ENCODE measurements around the gene ABHD17C. TPM values are rescaled to one million over a fixed set of nuclear protein-coding genes. Genes with fewer than 3 reads are reported as not detected.

The ABHD17C gene
- total RNA-seq, 1 donor from 2014 or later: 9.3 TPM

DNA sequence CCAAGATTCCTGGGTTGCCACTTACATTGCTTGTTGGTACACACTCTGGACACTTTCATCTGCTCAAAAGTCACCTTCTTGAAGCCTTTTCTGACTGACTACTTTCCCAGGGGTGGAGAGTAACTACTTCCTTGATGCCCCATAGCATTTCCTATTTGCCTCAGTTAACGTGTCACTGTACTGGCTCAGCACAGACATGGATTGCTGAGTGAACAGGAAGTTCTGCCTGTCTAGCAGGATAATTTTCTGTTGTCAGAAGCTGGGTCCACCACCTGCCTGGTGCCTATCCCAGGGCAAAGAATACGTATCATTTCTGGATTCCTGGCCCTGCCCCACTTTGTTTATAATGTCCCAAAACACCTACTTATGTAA, 15.3 kb upstream of the ABHD17C start:
- H2AFZ ChIP-seq (replicated peaks): no peak overlapping the region
- H3K9ac ChIP-seq: no peak overlapping the region
- Mint-ChIP-seq H3K9me3 (no peaks in the 10 kb centered on the region), H3K4me3 (no peak overlapping the region), H3K27me3 (ENCODE audit: insufficient read depth, low read depth) (peaks cover 2% of the 10 kb centered on the region), H3K27ac (no peak overlapping the region), H3K4me1 (no peaks in the 10 kb centered on the region), H3K36me3 (no peaks in the 10 kb centered on the region)
- H3K4me3 ChIP-seq: no peak overlapping the region
- no peak overlapping the region for H3K27ac ChIP-seq
- no peak for DNase-seq (ENCODE audit: low spot score)
- TF ChIP-seq EZH2 (IDR thresholded peaks at IDR 0.05) (no peak), CTCF (IDR thresholded peaks at IDR 0.05) (no peak), EZH2phosphoT487 (IDR thresholded peaks at IDR 0.05) (no peak)
- no peaks in the 10 kb centered on the region for H3K9me3 ChIP-seq (ENCODE audit: low read depth)
- H3K79me2 ChIP-seq (ENCODE audit: low read depth): no peaks in the 10 kb centered on the region
- H3K4me1 ChIP-seq: no peaks in the 10 kb centered on the region
- H3K36me3 ChIP-seq: no peaks in the 10 kb centered on the region
- no peak overlapping the region for H3K4me2 ChIP-seq
- H4K20me1 ChIP-seq (ENCODE audit: low read depth): no peaks in the 10 kb centered on the region
- H3K27me3 ChIP-seq: no peaks in the 10 kb centered on the region
- H3F3A ChIP-seq (ENCODE audit: low read depth): no peaks in the 10 kb centered on the region

- Histone ChIP-seq H3K36me3 (no peaks in the 10 kb centered on the region), H3K79me2 (ENCODE audit: low read depth) (no peaks in the 10 kb centered on the region), H3K9ac (no peak overlapping the region), H3F3A (ENCODE audit: low read depth) (no peaks in the 10 kb centered on the region), H3K4me1 (no peaks in the 10 kb centered on the region), H3K27me3 (no peaks in the 10 kb centered on the region), H4K20me1 (ENCODE audit: low read depth) (no peaks in the 10 kb centered on the region), H3K4me2 (no peak overlapping the region), H3K9me3 (ENCODE audit: low read depth) (no peaks in the 10 kb centered on the region), H3K27ac (no peak overlapping the region), H3K4me3 (no peak overlapping the region), H2AFZ (replicated peaks) (no peak overlapping the region)
- H3K4me3 Mint-ChIP-seq: no peak overlapping the region
- TF ChIP-seq EZH2phosphoT487 (IDR thresholded peaks at IDR 0.05): no peak
- TF ChIP-seq CTCF (IDR thresholded peaks at IDR 0.05): no peak
- no peak for TF ChIP-seq EZH2 (IDR thresholded peaks at IDR 0.05)
- no peaks in the 10 kb centered on the region for H3K36me3 Mint-ChIP-seq
- H3K4me1 Mint-ChIP-seq: no peaks in the 10 kb centered on the region
- DNase-seq (ENCODE audit: low spot score): no peak
- H3K27ac Mint-ChIP-seq: peak overlapping the region; percentile 5
- H3K27me3 Mint-ChIP-seq (ENCODE audit: insufficient read depth, low read depth): peaks cover 4% of the 10 kb centered on the region
- peaks cover 2% of the 10 kb centered on the region for H3K9me3 Mint-ChIP-seq
These were observed 12.9 kb upstream of the ABHD17C start for GRCh38 chr15:80682201-80682600.

DNA sequence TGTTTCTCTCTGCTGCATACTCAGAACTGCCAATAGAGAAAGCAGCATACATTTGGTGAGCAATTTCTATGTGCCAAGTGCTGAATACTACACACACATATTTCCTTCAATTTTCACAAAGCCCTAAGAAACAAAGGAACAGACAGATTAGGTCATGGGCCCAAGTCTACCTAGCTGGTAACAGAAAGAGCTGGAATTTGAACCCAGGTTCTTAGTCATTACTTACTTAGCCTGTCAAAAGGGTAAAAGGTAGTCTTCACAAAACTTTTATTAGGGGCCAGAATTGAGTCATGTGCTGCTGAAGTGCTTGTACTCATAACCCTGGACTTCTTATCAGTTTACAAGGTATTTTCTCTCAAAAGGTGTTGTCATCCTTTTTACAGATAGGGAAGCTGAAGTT, 10.4 kb upstream of the ABHD17C start:
- H3K36me3 Mint-ChIP-seq: no peaks in the 10 kb centered on the region
- Histone ChIP-seq H3K4me1 (no peaks in the 10 kb centered on the region), H4K20me1 (ENCODE audit: low read depth) (no peaks in the 10 kb centered on the region), H3K27me3 (no peaks in the 10 kb centered on the region), H3K9me3 (ENCODE audit: low read depth) (no peaks in the 10 kb centered on the region), H3F3A (ENCODE audit: low read depth) (no peaks in the 10 kb centered on the region), H3K27ac (no peak overlapping the region), H2AFZ (replicated peaks) (no peak overlapping the region), H3K9ac (no peak overlapping the region), H3K4me2 (no peak overlapping the region), H3K79me2 (ENCODE audit: low read depth) (no peaks in the 10 kb centered on the region), H3K4me3 (no peak overlapping the region), H3K36me3 (no peaks in the 10 kb centered on the region)
- H3K27ac Mint-ChIP-seq: no peak overlapping the region
- H3K4me3 Mint-ChIP-seq: no peak overlapping the region
- peaks cover 2% of the 10 kb centered on the region for H3K9me3 Mint-ChIP-seq
- H3K27me3 Mint-ChIP-seq (ENCODE audit: insufficient read depth, low read depth): peaks cover 6% of the 10 kb centered on the region
- TF ChIP-seq EZH2phosphoT487 (IDR thresholded peaks at IDR 0.05) (no peak), CTCF (IDR thresholded peaks at IDR 0.05) (no peak), EZH2 (IDR thresholded peaks at IDR 0.05) (no peak)
- no peaks in the 10 kb centered on the region for H3K4me1 Mint-ChIP-seq
- no peak for DNase-seq (ENCODE audit: low spot score)

- H3K4me1 ChIP-seq: no peaks in the 10 kb centered on the region
- Mint-ChIP-seq H3K27ac (no peak overlapping the region), H3K9me3 (peaks cover 2% of the 10 kb centered on the region), H3K4me1 (no peaks in the 10 kb centered on the region), H3K36me3 (no peaks in the 10 kb centered on the region), H3K27me3 (ENCODE audit: insufficient read depth, low read depth) (peaks cover 6% of the 10 kb centered on the region), H3K4me3 (no peak overlapping the region)
- no peak overlapping the region for H3K4me2 ChIP-seq
- H3K79me2 ChIP-seq (ENCODE audit: low read depth): no peaks in the 10 kb centered on the region
- H3K9ac ChIP-seq: no peak overlapping the region
- no peaks in the 10 kb centered on the region for H3F3A ChIP-seq (ENCODE audit: low read depth)
- no peaks in the 10 kb centered on the region for H3K36me3 ChIP-seq
- no peaks in the 10 kb centered on the region for H4K20me1 ChIP-seq (ENCODE audit: low read depth)
- H3K9me3 ChIP-seq (ENCODE audit: low read depth): no peaks in the 10 kb centered on the region
- DNase-seq (ENCODE audit: low spot score): no peak
- no peak overlapping the region for H2AFZ ChIP-seq (replicated peaks)
- TF ChIP-seq CTCF (IDR thresholded peaks at IDR 0.05) (no peak), EZH2phosphoT487 (IDR thresholded peaks at IDR 0.05) (no peak), EZH2 (IDR thresholded peaks at IDR 0.05) (no peak)
- no peaks in the 10 kb centered on the region for H3K27me3 ChIP-seq
- H3K27ac ChIP-seq: no peak overlapping the region
- H3K4me3 ChIP-seq: no peak overlapping the region
These were observed 9.5 kb upstream of the ABHD17C start for GRCh38 chr15:80685628-80686027.
